HG03469 (cell line): Measurements from ENCODE around the gene COL17A1.

ENCODE experiments used
- ATAC-seq: cut with Tn5 transposase; IDR thresholded peaks from one replicate; pipeline ENCODE4 v1.9.1; 2021; ENCODE audit warnings: mild to moderate bottlenecking, moderate library complexity, moderate number of reproducible peaks; ENCODE audit not compliant: unreplicated experiment

COL17A1 gene

GRCh38 chr10:104085801-104086400 lies at the start of gene COL17A1:
TSS of gene COL17A1 (minus strand) at chr10:104085880. CDS start at chr10:104080673, 5,207 bp downstream.
- ATAC-seq = no peak

GRCh38 chr10:104130041-104130440 lies 44.4 kb upstream of the COL17A1 start:
- no peak for ATAC-seq

GRCh38 chr10:104128214-104128613 lies 42.5 kb upstream of the COL17A1 start:
- no peak for ATAC-seq

- no peak for ATAC-seq
Observed at GRCh38 chr10:104127411-104127810, 41.7 kb upstream of the COL17A1 start.

GRCh38 chr10:104123397-104123796 lies 37.7 kb upstream of the COL17A1 start:
- no peak for ATAC-seq

- ATAC-seq = no peak
Observed at GRCh38 chr10:104122225-104123107, 36.8 kb upstream of the COL17A1 start.

- ATAC-seq = peak; percentile 85
Observed at GRCh38 chr10:104121485-104122224, 36.0 kb upstream of the COL17A1 start, which contains the start of gene SFR1. TSS of gene SFR1 (plus strand) at chr10:104122171. CDS start at chr10:104122184, 13 bp downstream.

GRCh38 chr10:104120903-104121484 lies 35.3 kb upstream of the COL17A1 start:
- ATAC-seq = peak; percentile 29

GRCh38 chr10:104120512-104120902 lies 34.8 kb upstream of the COL17A1 start:
- ATAC-seq = no peak

- ATAC-seq = no peak
Observed at GRCh38 chr10:104119996-104120395, 34.3 kb upstream of the COL17A1 start.

GRCh38 chr10:104117839-104118323 lies 32.2 kb upstream of the COL17A1 start:
- ATAC-seq = no peak

- ATAC-seq = no peak
Observed at GRCh38 chr10:104113376-104113956, 27.8 kb upstream of the COL17A1 start.

- peak; percentile 60 for ATAC-seq
Observed at GRCh38 chr10:104109908-104110662, 24.4 kb upstream of the COL17A1 start.

GRCh38 chr10:104104926-104105325 lies 19.2 kb upstream of the COL17A1 start:
- ATAC-seq = no peak

GRCh38 chr10:104104418-104104817 lies 18.7 kb upstream of the COL17A1 start:
- ATAC-seq = no peak

GRCh38 chr10:104103956-104104355 lies 18.3 kb upstream of the COL17A1 start:
- no peak for ATAC-seq

- no peak for ATAC-seq
Observed at GRCh38 chr10:104101902-104102301, 16.2 kb upstream of the COL17A1 start.

- ATAC-seq = no peak
Observed at GRCh38 chr10:104100795-104101194, 15.1 kb upstream of the COL17A1 start.

- no peak for ATAC-seq
Observed at GRCh38 chr10:104099941-104100340, 14.3 kb upstream of the COL17A1 start.

- ATAC-seq = no peak
Observed at GRCh38 chr10:104099269-104099668, 13.6 kb upstream of the COL17A1 start.
